ENCODE data around the gene SEC63. TPM values are rescaled to one million over a fixed set of nuclear protein-coding genes. Genes with fewer than 3 reads are reported as not detected.
"Not testable (repeated sequence)": the region's sequence is repeated elsewhere in the genome, so short reads cannot be mapped to it uniquely, and the experiment has no call there.

The SEC63 gene
- total RNA-seq, 8 experiments from 2014 or later: 24.3 to 113 (median 37.4) TPM

DNA sequence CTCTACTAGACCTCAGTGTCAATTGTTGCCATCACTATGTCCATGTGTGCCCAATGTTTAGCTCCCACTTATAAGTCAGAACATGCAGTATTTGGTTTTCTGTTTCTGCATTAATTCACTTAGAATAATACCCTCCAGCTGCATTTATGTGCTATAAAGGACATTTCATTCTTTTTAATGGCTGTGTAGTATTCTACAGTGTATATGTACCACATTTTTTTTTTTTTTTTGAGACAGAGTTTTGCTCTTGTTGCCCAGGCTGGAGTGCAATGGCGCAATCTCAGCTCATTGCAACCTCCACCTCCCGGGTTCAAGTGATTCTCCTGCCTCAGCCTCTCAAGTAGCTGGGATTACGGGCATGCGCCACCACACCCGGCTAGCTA is 21.1 kb downstream of the SEC63 start:
- H3K4me1 ChIP-seq (replicated peaks in 1 of 2); ATAC-seq (replicated peaks in 6 of 8); H3K4me3 ChIP-seq; H3K27ac ChIP-seq; in situ Hi-C loops (cut with MboI; ENCODE audit: low pct_unique_long_range_greater_than_20kb in 2 of 9, low sequenced_read_pairs in 9 of 9, unreplicated experiment in 9 of 9): not testable (repeated sequence)
- 93 to 100% (median 100%) methylated on average over 1 to 4 of the region's 5 CpGs; no CpG with 5 or more reads in 3 of the 10 experiments for WGBS, 10 experiments

DNA sequence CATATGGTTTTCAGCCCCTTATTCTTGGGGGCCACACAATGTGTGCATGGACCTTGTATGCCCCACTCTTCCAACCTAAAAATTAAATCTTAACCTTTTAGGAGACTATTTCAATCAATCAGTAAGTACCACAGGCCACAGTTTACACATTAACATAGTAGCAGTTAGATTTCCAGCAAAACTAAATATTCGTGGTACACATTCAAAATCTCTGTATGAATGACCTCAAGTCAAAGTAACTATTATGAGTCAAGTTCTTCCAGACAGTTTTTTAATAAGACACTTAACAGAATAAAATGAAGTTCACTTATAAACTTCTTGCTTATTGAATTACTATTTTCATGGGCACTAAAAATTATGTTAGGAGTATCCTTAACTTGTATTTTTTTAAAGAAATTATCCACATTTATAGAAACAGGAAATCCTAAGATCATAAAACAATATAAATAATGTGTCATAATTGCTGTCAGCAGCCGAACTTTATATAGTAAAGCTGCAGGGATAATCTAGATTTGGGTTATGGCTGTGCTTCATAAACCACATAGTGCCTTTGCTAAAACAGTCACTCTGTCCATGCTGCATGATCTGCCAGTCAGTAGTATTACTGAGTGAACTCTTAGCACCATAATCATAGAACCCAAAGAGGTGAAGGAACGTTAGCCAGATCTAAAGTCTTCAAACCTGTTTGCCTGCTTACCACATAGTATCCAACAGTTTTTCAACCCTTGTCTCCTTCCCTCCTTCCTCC is 21.7 kb downstream of the SEC63 start:
- no peak overlapping the region for H3K27ac ChIP-seq
- H3K4me3 ChIP-seq: no peak overlapping the region
- in situ Hi-C loops (cut with MboI; ENCODE audit: low pct_unique_long_range_greater_than_20kb in 2 of 9, low sequenced_read_pairs in 9 of 9, unreplicated experiment in 9 of 9): no loop called here
- 11 to 100% (median 90%) methylated on average over 1 to 3 of the region's 3 CpGs for WGBS, 10 experiments
- peaks cover 0 to 3% of the 10 kb centered on the region in 2 donors for H3K4me1 ChIP-seq (replicated peaks in 1 of 2)
- peak in 1 of 8 experiments; percentile 24 for ATAC-seq (replicated peaks in 6 of 8)

DNA sequence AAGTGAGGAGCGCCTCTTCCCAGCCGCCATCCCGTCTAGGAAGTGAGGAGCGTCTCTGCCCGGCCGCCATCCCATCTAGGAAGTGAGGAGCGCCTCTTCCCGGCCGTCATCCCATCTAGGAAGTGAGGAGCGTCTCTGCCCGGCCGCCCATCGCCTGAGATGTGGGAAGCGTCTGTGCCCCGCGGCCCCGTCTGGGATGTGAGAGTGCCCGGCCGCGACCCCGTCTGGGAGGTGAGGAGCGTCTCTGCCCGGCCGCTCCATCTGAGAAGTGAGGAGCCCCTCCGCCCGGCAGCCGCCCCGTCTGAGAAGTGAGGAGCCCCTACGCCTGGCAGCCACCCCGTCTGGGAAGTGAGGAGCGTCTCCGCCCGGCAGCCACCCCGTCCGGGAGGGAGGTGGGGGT is 23.8 kb downstream of the SEC63 start:
- WGBS, 10 experiments: no CpG with 5 or more reads among the region's 35 CpGs
- ATAC-seq (replicated peaks in 6 of 8); in situ Hi-C loops (cut with MboI; ENCODE audit: low pct_unique_long_range_greater_than_20kb in 2 of 9, low sequenced_read_pairs in 9 of 9, unreplicated experiment in 9 of 9); H3K27ac ChIP-seq; H3K4me3 ChIP-seq; H3K4me1 ChIP-seq (replicated peaks in 1 of 2): not testable (repeated sequence)

DNA sequence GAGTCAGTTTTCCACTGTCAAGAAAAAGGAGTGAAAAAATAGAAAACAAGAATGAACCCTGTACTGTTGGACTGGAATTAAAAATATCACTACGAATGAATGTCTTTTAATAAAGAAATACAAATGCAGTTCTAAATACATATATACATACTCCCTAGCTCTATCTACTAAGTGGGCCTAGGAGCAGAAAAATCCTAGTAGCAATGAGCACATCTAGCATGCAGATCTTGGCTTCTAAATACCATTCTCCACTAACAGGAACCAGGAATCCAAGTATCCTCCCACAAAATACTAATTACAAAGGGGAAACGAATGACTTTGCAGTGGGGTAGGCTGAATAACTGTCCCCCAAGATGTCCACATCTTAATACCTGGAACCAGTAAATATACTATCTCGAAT is 25.4 kb downstream of the SEC63 start:
- WGBS, 10 experiments: 67 to 100% (median 97%) methylated on average over 1 to 3 of the region's 3 CpGs
- Histone ChIP-seq H3K27ac (no peak overlapping the region), H3K4me1 (replicated peaks in 1 of 2) (no peaks in the 10 kb centered on the region), H3K4me3 (no peak overlapping the region)
- ATAC-seq (replicated peaks in 6 of 8): no peak
- in situ Hi-C loops (cut with MboI; ENCODE audit: low pct_unique_long_range_greater_than_20kb in 2 of 9, low sequenced_read_pairs in 9 of 9, unreplicated experiment in 9 of 9): no loop called here

DNA sequence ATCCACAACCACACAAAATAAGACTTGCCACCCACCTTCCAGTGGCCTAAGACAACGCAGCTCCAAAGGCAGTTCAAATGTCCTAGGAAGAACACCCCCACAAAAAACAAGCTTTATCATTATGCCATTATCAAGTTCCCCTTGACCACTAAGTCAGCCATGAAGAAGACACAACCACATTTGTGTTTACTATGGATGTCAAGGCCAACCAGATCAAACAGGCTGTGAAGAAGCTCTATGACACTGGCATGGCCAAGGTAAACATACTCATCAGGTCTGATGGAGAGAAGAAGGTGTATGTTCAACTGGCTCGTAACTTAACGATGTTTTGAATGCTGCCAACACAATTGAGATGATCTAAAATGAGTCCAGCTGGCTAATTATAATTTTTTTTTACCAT is 26.1 kb downstream of the SEC63 start:
- Histone ChIP-seq H3K4me3 (no peak overlapping the region), H3K4me1 (replicated peaks in 1 of 2) (no peaks in the 10 kb centered on the region), H3K27ac (no peak overlapping the region)
- no peak for ATAC-seq (replicated peaks in 6 of 8)
- in situ Hi-C loops (cut with MboI; ENCODE audit: low pct_unique_long_range_greater_than_20kb in 2 of 9, low sequenced_read_pairs in 9 of 9, unreplicated experiment in 9 of 9): no loop called here
- WGBS, 10 experiments: 76 to 100% (median 100%) methylated on average over 1 to 3 of the region's 3 CpGs; no CpG with 5 or more reads in 1 of the 10 experiments

DNA sequence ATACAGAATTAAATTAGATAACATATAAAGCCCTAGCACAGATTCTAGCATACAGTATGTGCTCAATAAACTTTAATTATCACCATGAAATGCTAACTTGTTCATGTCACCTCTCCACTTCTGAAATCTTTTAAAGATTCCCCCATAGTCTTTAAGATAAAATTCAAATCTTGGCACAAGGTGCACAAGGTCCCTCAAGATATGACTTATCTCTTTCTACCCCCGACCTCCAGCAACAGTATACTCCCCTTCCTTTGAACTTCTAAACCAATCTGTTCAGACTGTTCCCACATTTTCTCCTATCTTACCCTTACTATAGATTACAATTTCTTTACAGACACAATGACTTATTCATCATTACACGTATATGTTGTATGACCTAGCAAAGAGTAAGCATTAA is 29.0 kb downstream of the SEC63 start:
- WGBS, 10 experiments: 92 to 100% (median 100%) methylated on average over 1 to 2 of the region's 2 CpGs; no CpG with 5 or more reads in 2 of the 10 experiments
- in situ Hi-C loops (cut with MboI; ENCODE audit: low pct_unique_long_range_greater_than_20kb in 2 of 9, low sequenced_read_pairs in 9 of 9, unreplicated experiment in 9 of 9): no loop called here
- H3K27ac ChIP-seq: no peak overlapping the region
- no peak for ATAC-seq (replicated peaks in 6 of 8)
- no peak overlapping the region for H3K4me3 ChIP-seq
- no peaks in the 10 kb centered on the region for H3K4me1 ChIP-seq (replicated peaks in 1 of 2)

DNA sequence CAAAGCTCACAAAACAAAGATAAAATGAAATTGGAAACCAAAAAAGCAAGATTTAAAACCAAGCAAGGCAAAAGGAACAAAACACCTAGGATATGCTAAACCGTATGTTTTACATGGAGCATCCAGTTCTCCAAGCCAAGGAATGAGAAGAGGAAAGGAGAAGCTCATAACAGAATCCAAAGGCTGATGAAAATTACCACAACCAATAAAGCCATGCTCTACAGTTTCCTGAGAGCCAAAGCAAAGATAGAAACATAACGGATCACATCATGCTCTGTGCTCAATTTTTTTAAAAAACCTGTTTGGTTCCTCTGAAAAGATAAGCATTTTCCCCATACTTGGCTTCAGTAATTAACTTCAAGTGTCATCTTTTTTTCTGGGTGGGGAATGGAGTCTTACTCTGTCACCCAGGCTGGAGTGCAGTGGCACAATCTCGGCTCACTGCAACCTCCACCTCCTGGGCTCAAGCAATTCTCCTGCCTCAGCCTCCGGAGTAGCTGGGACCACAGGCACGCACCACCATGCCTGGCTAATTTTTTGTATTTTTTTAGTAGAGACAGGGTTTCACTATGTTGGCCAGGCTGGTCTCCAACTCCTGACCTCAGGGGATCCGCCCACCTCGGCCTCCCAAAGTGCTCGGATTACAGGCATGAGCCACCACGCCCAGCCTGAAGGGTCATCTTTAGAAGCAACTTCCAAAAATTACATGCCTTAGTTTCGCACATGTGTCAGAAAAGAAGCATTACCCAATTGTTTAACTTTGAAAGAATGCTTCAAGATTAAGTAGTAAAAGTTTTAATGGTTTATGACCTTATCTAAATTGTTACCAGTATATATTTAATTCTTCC is 31.1 kb downstream of the SEC63 start:
- H3K4me3 ChIP-seq; H3K27ac ChIP-seq; in situ Hi-C loops (cut with MboI; ENCODE audit: low pct_unique_long_range_greater_than_20kb in 2 of 9, low sequenced_read_pairs in 9 of 9, unreplicated experiment in 9 of 9); H3K4me1 ChIP-seq (replicated peaks in 1 of 2): not testable (repeated sequence)
- peak in 3 of 8 experiments; percentile 36 to 86 (median 53) for ATAC-seq (replicated peaks in 6 of 8)
- WGBS, 10 experiments: 30 to 100% (median 82%) methylated on average over 3 to 10 of the region's 10 CpGs

DNA sequence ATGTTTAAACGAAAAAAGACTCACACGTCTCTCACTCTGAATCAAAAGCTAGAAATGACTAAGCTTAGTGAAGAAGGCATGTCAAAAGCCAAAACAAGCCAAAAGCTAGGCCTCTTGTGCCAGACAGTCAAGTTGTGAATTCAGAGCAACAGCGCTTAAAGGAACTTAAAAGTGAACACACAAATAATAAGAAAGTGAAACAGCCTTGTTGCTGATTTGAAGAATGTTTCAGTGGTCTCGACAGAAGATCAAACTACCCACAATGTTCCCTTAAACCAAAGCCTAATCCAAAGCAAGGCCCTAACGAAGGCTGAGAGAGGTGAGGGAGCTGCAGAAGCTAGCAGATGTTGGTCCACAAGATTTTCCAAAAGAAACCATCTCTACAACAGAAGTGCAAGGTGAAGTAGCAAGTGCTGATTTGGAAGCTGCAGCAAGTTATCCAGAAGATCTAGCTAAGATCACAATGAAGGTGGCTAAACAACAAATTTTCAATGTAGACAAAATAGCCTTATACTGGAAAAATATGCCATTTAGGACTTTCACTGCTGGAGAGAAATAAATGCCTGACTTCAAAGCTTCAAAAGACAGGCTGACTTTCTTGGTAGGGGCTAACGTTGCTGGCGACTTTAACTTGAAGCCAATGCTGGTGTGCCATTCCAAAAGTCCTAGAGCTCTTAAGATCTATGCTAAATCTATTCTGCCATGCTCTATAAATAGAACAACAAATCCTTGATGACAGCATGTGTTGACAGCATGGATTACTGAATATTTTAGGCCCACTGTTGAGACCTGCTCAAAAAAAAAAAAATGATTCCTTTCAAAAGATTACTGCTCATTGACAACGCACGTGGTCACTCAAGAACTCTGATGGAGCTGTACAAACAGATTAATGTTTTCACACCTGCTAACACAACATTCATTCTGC is 40.3 kb downstream of the SEC63 start:
- in situ Hi-C loops (cut with MboI; ENCODE audit: low pct_unique_long_range_greater_than_20kb in 2 of 9, low sequenced_read_pairs in 9 of 9, unreplicated experiment in 9 of 9): no loop called here
- no peak for ATAC-seq (replicated peaks in 6 of 8)
- no peaks in the 10 kb centered on the region for H3K4me1 ChIP-seq (replicated peaks in 1 of 2)
- no peak overlapping the region for H3K27ac ChIP-seq
- H3K4me3 ChIP-seq: no peak overlapping the region
- WGBS, 10 experiments: 90 to 100% (median 100%) methylated on average over 1 to 8 of the region's 9 CpGs

DNA sequence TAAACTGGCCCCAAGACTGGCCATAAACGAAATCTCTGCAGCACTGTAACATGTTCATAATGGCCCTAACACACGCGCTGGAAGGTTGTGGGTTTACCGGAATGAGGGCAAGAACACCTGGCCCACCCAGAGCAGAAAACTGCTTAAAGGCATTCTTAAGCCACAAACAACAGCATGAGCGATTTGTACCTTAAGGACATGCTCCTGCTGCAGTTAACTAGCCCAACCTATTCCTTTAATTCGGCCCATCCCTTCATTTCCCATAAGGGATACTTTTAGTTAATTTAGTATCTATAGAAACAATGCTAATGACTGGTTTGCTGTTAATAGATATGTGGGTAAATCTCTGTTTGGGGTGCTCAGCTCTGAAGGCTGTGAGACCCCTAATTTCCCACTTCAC is 41.0 kb downstream of the SEC63 start:
- ATAC-seq (replicated peaks in 6 of 8); H3K27ac ChIP-seq; H3K4me3 ChIP-seq; in situ Hi-C loops (cut with MboI; ENCODE audit: low pct_unique_long_range_greater_than_20kb in 2 of 9, low sequenced_read_pairs in 9 of 9, unreplicated experiment in 9 of 9); H3K4me1 ChIP-seq (replicated peaks in 1 of 2): not testable (repeated sequence)
- 100% methylated on average over 1 to 3 of the region's 6 CpGs; no CpG with 5 or more reads in 5 of the 10 experiments for WGBS, 10 experiments

DNA sequence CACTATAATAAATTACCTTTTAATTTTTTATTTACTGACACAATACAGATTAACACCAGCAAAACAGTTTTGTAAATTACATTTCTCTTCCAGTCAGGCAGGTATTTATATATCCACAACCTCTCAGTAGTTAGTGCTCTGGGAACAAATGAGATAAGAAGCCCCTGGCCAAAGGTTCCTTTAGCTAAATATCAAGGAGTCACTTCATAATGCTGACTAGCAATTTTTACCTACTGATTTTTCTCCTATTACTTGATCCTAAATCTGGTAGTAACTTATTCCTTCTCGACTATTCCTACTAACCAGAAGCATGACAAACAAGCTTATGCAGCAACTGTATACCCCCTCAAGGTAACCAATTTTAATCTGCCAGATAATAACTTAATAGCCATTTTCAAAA is 46.3 kb downstream of the SEC63 start:
- H3K4me1 ChIP-seq (replicated peaks in 1 of 2): no peaks in the 10 kb centered on the region
- no peak overlapping the region for H3K4me3 ChIP-seq
- WGBS, 10 experiments: 83 to 100% (median 93%) methylated on average over 1 of the region's 1 CpG; no CpG with 5 or more reads in 1 of the 10 experiments
- in situ Hi-C loops (cut with MboI; ENCODE audit: low pct_unique_long_range_greater_than_20kb in 2 of 9, low sequenced_read_pairs in 9 of 9, unreplicated experiment in 9 of 9): no loop called here
- H3K27ac ChIP-seq: no peak overlapping the region
- ATAC-seq (replicated peaks in 6 of 8): no peak

DNA sequence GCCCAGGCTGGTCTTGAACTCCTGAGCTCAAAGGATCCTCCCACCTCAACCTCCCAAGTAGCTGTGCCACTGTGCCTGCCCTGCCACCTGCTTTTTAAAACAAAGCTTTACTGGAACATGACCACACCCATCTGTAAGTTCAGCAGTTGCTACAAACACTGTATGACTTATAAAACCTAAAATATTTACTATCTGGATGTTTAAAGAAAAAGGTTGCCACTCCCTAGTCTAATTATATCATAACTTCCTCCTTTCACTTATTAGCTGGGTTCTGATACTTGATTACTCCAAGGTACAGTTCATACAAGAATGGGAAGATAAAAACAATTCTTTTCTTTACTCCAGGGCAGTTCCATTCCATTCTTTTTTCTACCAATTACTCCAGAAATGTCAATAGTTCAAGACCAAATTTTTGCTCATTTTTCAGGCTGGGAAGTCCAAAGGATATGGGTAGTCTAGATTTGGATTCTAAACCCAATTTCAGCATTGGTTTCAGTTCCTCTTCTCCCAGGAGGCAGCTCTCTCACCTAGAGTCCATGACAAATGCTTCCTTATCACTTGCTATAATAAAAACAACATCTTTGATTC is 63.1 kb downstream of the SEC63 start:
- no peak overlapping the region for H3K4me3 ChIP-seq
- in situ Hi-C loops (cut with MboI; ENCODE audit: low pct_unique_long_range_greater_than_20kb in 2 of 9, low sequenced_read_pairs in 9 of 9, unreplicated experiment in 9 of 9): no loop called here

DNA sequence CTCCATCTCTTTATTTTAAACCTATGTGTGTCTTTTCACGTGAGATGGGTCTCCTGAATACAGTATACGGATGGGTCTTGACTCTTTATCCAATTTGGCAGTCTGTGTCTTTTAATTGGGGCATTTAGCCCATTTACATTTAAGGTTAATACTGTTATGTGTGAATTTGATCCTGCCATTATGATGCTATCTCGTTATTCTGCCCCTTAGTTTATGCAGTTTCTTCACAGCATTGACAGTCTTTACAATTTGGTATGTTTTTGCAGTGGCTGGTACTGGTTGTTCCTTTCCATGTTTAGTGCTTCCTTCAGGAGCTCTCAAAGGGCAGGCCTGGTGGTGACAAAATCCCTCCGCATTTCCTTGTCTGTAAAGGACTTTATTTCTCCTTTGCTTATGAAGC is 67.6 kb downstream of the SEC63 start:
- H3K4me1 ChIP-seq (replicated peaks in 1 of 2); ATAC-seq (replicated peaks in 6 of 8): not testable (repeated sequence)
- WGBS, 10 experiments: 82 to 100% (median 100%) methylated on average over 2 to 4 of the region's 4 CpGs; no CpG with 5 or more reads in 1 of the 10 experiments

More for the DNA sequence above, 63.1 kb downstream of the SEC63 start:
- Histone ChIP-seq H3K27ac (no peak overlapping the region), H3K4me1 (replicated peaks in 1 of 2) (no peaks in the 10 kb centered on the region)
- ATAC-seq (replicated peaks in 6 of 8): peak in 2 of 8 experiments; percentile 67 to 91

More for the DNA sequence above, 67.6 kb downstream of the SEC63 start:
- H3K4me3 ChIP-seq; H3K27ac ChIP-seq; in situ Hi-C loops (cut with MboI; ENCODE audit: low pct_unique_long_range_greater_than_20kb in 2 of 9, low sequenced_read_pairs in 9 of 9, unreplicated experiment in 9 of 9): not testable (repeated sequence)
